Activated CD8-positive, alpha-beta memory T cell treated with anti-CD3 and anti-CD28 coated beads, Interleukin-2, amount 50 U/mL, for 24 hours (primary cell): Measurements from ENCODE around the gene EHMT2.
"Not testable (repeated sequence)": the region's sequence is repeated elsewhere in the genome, so short reads cannot be mapped to it uniquely, and the experiment has no call there.

Source experiments
- DNase-seq: peaks from one replicate; pipeline ENCODE4 v3.0.0-alpha.2; 2020; ENCODE audit errors: extremely low read depth

Gene EHMT2

DNA sequence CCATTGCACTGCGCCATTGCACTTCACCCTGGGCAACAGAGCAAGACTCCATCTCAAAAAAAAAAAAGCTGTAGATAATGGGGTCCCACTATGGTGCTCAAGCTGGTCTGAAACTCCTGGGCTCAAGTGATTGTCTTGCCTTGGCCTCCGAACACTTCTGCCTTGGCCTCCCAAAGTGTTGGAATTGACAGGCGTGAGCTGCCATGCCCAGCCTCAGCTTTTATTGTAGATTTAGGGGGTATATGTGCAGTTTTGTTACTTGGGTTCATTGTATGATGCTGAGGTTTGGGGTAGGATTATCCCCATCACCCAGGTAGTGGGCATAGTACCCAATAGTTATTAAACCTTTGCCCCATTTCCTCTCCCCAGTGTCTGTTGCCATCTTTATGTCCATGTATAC is 58.5 kb downstream of the EHMT2 start:
- DNase-seq = no peak

DNA sequence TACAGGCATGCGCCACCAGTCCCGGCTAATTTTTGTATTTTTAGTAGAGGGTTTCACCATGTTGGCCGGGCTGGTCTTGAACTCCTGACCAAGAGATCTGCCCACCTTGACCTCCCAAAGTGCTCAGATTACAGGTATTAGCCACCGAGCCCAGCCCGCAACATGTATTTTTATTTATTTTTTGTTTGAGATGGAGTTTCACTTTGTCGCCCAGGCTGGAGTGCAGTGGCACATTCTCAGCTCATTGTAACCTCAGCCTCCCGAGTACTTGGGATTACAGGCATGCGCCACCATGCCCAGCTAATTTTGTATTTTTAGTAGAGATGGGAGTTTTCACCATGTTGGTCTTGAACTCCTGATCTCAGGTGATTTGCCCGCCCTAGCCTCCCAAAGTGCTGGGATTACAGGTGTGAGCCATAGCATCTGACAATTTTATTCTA is 59.4 kb downstream of the EHMT2 start:
- not testable (repeated sequence) for DNase-seq

GRCh38 chr6:31837369-31838113 is 60.0 kb downstream of the EHMT2 start:
- no peak for DNase-seq

- DNase-seq = no peak
Measured at GRCh38 chr6:31836474-31837368, 60.8 kb downstream of the EHMT2 start.

DNA sequence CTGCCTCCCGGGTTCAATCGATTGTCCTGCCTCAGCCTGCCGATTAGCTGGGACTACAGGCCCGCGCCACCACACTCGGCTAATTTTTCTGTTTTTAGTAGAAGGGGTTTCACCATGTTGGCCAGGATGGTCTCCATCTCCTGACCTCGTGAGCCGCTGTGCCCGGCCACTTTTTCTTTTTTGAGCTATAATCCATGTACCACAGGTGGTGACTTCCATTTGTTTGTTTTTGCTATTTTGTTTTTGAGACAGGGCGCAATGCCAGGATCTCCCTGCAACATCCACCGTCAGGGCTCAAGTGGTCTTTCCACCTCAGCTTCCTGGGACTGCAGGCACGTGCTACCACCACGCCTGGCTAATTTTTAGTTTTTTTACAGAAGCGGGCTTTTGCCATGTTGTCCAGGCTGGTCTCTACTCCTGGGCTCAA is 61.4 kb downstream of the EHMT2 start:
- no peak for DNase-seq

DNA sequence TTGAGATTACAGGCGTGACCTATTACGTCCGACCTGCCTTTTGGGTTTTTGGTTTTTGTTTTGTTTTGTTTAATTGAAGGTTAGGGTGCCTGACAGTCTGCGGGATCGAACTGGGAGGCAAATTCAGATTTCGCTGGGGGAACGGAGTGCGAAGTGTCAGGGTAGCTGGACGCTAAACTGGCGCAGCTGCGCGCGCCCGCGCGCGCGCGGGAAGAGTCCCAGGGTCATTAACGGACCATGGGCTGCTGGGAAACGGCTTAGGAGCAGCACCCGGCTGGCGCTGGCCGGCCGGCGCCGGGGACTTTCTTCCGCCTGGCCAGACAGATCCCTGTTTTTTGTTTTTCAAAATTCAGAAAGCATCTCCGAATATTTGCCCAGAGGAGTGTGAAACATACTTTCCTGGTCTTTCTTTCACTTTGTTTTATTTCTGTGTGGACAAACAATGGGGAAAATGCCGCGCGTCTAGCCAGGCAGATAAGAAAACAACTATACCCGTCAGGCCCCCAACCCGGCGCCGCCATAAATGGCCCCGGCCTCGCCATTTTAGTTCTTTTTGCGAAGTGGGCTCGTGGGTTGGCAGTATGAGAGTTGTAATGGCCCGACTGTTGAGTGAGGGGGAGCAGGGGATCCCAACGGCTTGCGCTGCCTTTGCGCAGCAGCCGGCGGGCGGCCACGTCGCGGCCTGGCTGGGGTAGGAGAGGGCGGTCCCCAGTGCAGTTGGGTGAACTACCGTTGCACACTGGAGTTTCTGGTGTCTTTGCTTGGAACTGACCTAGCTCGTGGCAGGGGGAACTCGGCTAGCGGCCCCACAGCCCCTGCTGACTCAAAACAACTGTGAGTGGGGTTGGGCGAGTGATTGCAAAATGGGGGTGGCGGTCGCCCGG is 62.9 kb downstream of the EHMT2 start:
- DNase-seq = no peak

DNA sequence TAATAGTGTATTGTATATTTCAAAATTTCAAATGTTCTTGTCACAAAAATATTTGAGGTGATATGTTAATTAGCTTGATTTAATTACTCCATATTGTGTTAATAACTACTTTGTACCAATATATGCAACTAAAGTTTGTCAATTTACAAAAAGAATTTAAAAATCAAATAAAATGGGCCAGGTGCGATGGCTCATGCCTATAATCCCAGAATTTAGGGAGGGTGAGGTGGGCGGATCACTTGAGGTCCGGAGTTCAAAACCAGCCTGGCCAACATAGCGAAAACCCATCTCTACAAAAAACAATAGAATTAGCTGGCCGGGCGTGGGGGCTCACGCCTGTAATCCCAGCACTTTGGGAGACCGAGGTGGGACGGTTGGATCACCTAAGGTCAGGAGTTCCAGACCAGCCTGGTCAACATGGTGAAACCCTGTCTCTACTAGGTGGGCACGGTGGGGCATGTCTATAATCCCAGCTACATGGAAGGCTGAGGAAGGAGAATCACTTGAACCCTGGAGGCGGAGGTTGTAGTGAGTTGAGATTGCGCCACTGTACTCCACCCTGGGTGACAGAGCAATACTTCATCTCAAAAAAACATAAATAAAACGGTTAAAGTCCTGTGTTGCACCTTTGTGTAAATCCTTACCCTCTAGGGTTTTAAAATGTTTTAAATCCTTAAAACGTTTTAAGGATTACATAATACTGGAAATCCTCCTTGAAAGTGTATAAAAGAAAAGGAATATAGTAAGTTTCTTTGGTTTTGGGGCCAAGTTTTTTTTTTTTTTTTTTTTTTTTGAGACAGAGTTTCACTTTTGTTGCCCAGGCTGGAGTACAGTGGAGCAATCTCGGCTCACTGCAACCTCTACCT is 65.9 kb downstream of the EHMT2 start:
- DNase-seq = no peak

DNA sequence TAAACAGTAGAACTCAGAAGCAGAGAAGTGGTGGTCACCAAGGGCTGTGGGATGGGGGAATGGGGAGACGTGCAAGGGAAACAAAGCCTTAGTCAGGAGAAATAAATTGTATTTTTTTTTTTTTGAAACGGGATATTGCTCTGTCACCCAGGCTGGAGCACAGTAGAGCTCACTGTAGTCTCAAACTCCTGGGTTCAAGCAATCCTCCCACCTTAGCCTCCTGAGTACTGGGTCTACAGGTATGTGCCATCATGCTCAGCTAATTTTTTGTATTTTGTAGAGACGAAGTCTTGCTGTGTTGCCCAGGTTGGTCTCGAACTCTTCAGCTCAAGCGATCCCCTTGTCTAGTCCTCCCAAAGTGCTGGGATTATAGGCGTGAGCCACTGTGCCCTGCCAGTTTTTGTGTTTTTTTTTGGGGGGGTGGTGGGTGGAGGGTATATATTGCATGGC is 66.6 kb downstream of the EHMT2 start:
- DNase-seq = no peak
